Esophagus squamous epithelium (tissue), 4 donors: ENCODE measurements around the gene CBR3.

Experiments
- POLR2A ChIP-seq, 4 donors: fragments of 450-650 bp; IDR thresholded peaks; one replicate each; pipeline ENCODE4 v1.6.1; 2017; ENCODE audit warnings: antibody characterized with exemption in 4 of 4, mild to moderate bottlenecking in 4 of 4, moderate library complexity in 3 of 4
- TF ChIP-seq, protein P1 (sequence below), 6 experiments: fragments of 450-650 bp in 4 of 6; fragments of 200-600 bp in 2 of 6; sonication (generic) in 2 of 6; IDR thresholded peaks; one replicate each; pipeline ENCODE4 v1.5.1; 2016 to 2019; ENCODE audit warnings: antibody characterized with exemption in 6 of 6, mild to moderate bottlenecking in 4 of 6, moderate library complexity in 4 of 6

DNA sequence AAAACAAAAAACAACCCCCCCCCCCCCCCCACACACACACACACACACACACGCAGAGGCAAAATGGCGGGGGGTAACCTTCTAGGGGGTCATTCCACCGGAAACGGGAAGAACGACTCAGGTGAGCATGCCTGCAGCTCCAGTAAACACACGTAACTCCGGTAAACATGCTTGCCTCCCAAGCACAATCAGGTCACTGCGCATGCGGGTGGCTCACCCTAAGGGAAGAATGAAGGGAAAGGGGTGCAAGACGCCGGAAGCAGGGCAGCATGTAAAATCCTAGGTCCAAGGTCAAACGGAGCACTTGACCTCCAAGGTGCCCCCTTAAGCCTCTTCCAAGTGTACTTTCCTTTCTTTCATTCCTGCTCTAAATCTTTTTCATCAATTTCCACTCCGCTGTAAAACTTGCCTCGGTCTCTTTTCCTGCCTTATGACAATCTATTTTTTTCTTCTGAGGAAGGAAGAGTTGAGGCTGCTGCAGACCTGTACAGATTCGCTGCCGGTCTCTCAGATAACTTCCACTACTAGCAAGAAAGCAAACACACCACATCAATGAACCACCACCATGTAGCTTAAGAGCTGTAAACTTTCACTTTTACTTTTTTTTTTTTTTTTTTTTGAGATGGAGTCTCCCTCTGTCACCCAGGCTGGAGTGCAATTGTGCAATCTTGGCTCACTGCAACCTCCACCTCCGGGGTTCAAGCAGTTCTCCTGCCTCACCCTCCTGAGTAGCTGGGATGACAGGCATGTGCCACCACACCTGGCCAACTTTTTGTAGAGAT is 21.0 kb upstream of the CBR3 start:
- TF ChIP-seq, protein P1, sequence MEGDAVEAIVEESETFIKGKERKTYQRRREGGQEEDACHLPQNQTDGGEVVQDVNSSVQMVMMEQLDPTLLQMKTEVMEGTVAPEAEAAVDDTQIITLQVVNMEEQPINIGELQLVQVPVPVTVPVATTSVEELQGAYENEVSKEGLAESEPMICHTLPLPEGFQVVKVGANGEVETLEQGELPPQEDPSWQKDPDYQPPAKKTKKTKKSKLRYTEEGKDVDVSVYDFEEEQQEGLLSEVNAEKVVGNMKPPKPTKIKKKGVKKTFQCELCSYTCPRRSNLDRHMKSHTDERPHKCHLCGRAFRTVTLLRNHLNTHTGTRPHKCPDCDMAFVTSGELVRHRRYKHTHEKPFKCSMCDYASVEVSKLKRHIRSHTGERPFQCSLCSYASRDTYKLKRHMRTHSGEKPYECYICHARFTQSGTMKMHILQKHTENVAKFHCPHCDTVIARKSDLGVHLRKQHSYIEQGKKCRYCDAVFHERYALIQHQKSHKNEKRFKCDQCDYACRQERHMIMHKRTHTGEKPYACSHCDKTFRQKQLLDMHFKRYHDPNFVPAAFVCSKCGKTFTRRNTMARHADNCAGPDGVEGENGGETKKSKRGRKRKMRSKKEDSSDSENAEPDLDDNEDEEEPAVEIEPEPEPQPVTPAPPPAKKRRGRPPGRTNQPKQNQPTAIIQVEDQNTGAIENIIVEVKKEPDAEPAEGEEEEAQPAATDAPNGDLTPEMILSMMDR (IDR thresholded peaks at IDR 0.05): no peak
- no peak for TF ChIP-seq POLR2A (IDR thresholded peaks at IDR 0.05)
